Endothelial cell (in vitro differentiated cells): ENCODE results near the gene MEIOSIN. TPM values are rescaled to one million over a fixed set of nuclear protein-coding genes. Genes with fewer than 3 reads are reported as not detected.
A peak's percentile ranks its signal among the peaks of the same experiment; 100 is the strongest.

Experiments
- DNase-seq: peaks from one replicate; pipeline ENCODE4 v3.0.0; 2021; ENCODE audit warnings: low spot score
- H3K27ac Mint-ChIP-seq: one replicate; pipeline ENCODE4 v1.8.0; 2021; ENCODE audit warnings: mixed read lengths, inconsistent platforms; ENCODE audit not compliant: unreplicated experiment
- H3K27me3 Mint-ChIP-seq: one replicate; pipeline ENCODE4 v1.8.0; 2021; ENCODE audit warnings: mild to moderate bottlenecking, moderate library complexity, mixed read lengths, inconsistent platforms; ENCODE audit not compliant: unreplicated experiment
- H3K36me3 Mint-ChIP-seq: one replicate; pipeline ENCODE4 v1.8.0; 2021; ENCODE audit warnings: mild to moderate bottlenecking, low read depth, mixed read lengths, inconsistent platforms; ENCODE audit not compliant: unreplicated experiment
- H3K4me1 Mint-ChIP-seq: one replicate; pipeline ENCODE4 v1.8.0; 2021; ENCODE audit warnings: mild to moderate bottlenecking, mixed read lengths, inconsistent platforms; ENCODE audit not compliant: unreplicated experiment
- H3K4me3 Mint-ChIP-seq: one replicate; pipeline ENCODE4 v1.8.0; 2021; ENCODE audit warnings: mild to moderate bottlenecking, mixed read lengths, inconsistent platforms; ENCODE audit not compliant: unreplicated experiment
- H3K9me3 Mint-ChIP-seq: one replicate; pipeline ENCODE4 v1.8.0; 2021; ENCODE audit warnings: mixed read lengths, inconsistent platforms; ENCODE audit not compliant: unreplicated experiment
- total RNA-seq: library from RNA; stranded (reverse); fragmentation: NEBNext Ultra II Directional; extraction: Animal tissue kit (Norgen Biotek cat#: 25700); gene quantifications from one replicate; pipeline ENCODE4 v1.2.1, GENCODE V29; 2021; ENCODE audit not compliant: unreplicated experiment
- TF ChIP-seq, protein P1 (sequence below): fragments of 200-600 bp; sonication (generic); IDR thresholded peaks from one replicate; pipeline ENCODE4 v1.5.0; 2021; ENCODE audit warnings: antibody characterized with exemption; ENCODE audit not compliant: unreplicated experiment

Gene MEIOSIN
- total RNA-seq, 1 donor from 2014 or later: not detected

DNA sequence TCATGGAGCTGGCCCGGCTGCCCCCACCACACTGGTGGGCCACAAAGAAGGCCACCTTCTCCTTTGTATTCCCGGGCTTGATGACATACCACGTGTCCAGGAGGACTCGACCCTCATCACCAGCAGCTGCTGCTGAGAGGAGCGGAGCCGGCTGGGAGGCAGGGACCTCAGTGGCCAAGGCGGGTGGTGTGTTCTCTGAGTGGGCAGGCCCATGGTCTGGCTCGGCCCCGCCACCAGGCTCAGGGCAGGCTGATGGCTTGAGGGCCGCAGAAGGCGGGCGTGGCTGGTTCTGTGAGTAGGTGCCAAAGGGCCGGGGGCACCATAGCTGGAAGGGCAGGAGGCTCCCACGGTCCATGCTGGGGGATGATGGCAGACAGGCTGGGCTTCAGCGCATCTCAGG is 20.1 kb upstream of the MEIOSIN start:
- TF ChIP-seq, protein P1, sequence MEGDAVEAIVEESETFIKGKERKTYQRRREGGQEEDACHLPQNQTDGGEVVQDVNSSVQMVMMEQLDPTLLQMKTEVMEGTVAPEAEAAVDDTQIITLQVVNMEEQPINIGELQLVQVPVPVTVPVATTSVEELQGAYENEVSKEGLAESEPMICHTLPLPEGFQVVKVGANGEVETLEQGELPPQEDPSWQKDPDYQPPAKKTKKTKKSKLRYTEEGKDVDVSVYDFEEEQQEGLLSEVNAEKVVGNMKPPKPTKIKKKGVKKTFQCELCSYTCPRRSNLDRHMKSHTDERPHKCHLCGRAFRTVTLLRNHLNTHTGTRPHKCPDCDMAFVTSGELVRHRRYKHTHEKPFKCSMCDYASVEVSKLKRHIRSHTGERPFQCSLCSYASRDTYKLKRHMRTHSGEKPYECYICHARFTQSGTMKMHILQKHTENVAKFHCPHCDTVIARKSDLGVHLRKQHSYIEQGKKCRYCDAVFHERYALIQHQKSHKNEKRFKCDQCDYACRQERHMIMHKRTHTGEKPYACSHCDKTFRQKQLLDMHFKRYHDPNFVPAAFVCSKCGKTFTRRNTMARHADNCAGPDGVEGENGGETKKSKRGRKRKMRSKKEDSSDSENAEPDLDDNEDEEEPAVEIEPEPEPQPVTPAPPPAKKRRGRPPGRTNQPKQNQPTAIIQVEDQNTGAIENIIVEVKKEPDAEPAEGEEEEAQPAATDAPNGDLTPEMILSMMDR: no peak
- peaks cover 14% of the 10 kb centered on the region for H3K27me3 Mint-ChIP-seq
- no peak overlapping the region for H3K4me3 Mint-ChIP-seq
- DNase-seq: no peak
- H3K4me1 Mint-ChIP-seq: peaks cover 25% of the 10 kb centered on the region
- H3K27ac Mint-ChIP-seq: no peak overlapping the region
- H3K36me3 Mint-ChIP-seq: peaks cover 16% of the 10 kb centered on the region
- H3K9me3 Mint-ChIP-seq: no peaks in the 10 kb centered on the region

DNA sequence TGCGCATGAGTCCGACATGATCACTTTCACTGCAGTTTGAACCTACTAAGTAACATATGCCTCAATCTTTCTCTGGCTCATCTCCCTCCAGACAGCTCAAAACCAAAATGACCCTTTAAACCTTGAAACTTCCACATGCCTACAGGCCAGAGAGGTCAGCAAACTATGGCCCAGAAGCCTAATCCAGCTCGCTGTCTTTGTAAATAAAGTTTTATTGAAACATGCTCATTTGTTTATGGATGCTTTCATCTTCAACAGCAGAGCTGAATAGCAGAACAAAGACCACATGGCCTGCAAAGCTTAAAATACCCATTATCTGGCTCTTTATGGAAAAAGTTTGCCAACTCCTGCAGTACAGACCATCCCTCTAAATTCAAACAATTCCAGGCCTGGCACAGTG is 18.1 kb upstream of the MEIOSIN start:
- H3K4me1 Mint-ChIP-seq: peaks cover 31% of the 10 kb centered on the region
- H3K27ac Mint-ChIP-seq: peak overlapping the region; percentile 1
- H3K27me3 Mint-ChIP-seq: peaks cover 14% of the 10 kb centered on the region
- peaks cover 19% of the 10 kb centered on the region for H3K36me3 Mint-ChIP-seq
- no peak for DNase-seq
- TF ChIP-seq, protein P1: no peak
- no peaks in the 10 kb centered on the region for H3K9me3 Mint-ChIP-seq
- H3K4me3 Mint-ChIP-seq: no peak overlapping the region

DNA sequence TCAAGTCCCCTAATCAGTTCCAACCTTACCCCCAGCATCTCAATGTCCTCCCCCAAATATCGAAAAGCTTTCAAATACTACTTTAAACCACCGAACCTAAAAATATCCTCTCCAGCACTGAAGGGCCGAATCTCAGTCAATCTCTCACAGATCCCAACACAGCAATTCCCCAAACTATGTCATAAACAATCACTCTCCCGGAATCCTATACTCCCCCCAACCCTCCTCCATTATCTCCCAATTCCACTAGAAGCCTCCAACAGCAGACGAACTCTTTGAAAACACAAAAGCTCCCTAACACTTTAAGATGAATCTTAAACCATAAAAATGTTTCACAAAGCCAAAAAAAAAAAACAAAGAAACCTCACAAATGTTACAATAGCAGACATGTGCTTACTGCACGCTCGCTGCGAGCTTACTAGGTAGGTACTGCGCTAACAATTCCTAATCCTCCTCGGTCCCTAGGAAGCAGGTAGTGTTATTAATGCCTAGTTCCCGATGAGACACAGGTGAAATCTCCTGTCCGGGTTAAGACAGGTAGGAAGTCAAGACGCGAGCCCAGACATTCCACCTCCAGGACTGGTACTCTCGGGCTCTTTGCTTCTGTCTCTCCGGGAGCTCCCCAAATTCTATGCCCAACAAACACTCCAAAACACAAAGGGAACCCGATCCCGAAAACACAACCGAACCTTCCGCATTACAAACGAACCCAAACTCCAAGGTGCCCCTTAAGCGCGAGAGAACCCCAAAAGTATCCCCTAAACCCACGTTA is 16.7 kb upstream of the MEIOSIN start:
- Mint-ChIP-seq H3K27me3 (peaks cover 12% of the 10 kb centered on the region), H3K27ac (peak overlapping the region; percentile 80), H3K36me3 (peaks cover 10% of the 10 kb centered on the region), H3K9me3 (no peaks in the 10 kb centered on the region), H3K4me3 (peak overlapping the region; percentile 99), H3K4me1 (peaks cover 27% of the 10 kb centered on the region)
- no peak for DNase-seq
- TF ChIP-seq, protein P1: no peak

DNA sequence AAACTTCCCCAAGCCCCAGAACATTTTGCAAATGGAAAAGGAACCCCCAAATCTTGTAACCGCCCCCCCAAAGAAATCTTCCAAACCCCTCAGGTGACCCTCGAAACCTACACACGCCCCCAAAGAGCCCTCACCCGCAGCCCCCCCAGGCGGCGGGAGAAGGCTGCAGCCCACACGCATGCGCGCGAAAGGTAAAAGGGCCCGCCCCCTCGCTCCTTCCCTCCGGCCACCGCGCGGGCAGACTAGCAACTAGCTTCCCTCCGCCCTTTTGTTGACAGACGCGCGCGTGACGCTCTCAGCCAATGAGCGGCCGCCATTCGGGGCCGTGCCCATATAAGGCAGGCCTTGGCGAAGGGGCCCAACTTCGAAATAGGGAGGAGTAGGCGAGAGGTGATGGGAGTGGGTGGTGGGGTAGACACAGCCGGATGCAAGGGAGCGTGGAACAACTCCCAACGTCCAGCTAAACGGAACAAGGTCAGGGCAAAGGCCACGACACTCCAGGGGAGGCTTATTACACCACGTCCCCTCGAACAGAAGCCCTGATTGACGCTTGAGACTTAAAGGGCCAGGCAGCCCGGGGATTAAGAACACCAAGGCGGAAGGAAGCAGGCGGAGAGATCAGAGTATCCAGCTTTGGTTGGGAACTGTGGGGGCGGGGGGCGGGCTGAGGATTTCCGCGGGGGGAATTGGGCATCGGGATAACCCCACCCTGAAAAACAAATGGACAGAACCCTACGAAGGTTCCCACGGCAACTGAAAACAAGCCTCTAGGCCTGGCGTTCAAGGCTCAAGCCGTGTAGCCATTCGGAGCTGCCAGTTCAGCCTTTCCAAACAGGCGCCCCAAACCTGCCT is 15.9 kb upstream of the MEIOSIN start:
- H3K27me3 Mint-ChIP-seq: peaks cover 8% of the 10 kb centered on the region
- no peaks in the 10 kb centered on the region for H3K9me3 Mint-ChIP-seq
- DNase-seq: peak; percentile 97
- peaks cover 6% of the 10 kb centered on the region for H3K36me3 Mint-ChIP-seq
- H3K27ac Mint-ChIP-seq: peak overlapping the region; percentile 80
- H3K4me1 Mint-ChIP-seq: peaks cover 27% of the 10 kb centered on the region
- H3K4me3 Mint-ChIP-seq: peak overlapping the region; percentile 99
- TF ChIP-seq, protein P1: no peak
